H54 (cell line): ENCODE results near the gene INTS14.
"Not testable (repeated sequence)": the region's sequence is repeated elsewhere in the genome, so short reads cannot be mapped to it uniquely, and the experiment has no call there.

Source experiments
- DNase-seq: peaks from one replicate; pipeline ENCODE4 v3.0.0; 2011; ENCODE audit warnings: low spot score, mixed read lengths; ENCODE audit not compliant: insufficient read length
- FAIRE-seq: peaks from 3 replicates; lab custom pipeline; 2011; peaks lifted over from hg19 to GRCh38; lab: Jason Lieb, UNC
- POLR2A ChIP-seq: IDR thresholded peaks from 2 replicates; pipeline ENCODE4 v1.6.1; 2011; ENCODE audit warnings: low read depth, mild to moderate bottlenecking, low read length

Gene INTS14

GRCh38 chr15:65619626-65620290 is 8.8 kb upstream of the INTS14 start:
- FAIRE-seq (no peak), DNase-seq (no peak)
- no peak for TF ChIP-seq POLR2A

GRCh38 chr15:65618560-65619109 is 7.7 kb upstream of the INTS14 start:
- FAIRE-seq, result no peak
- no peak for TF ChIP-seq POLR2A
- DNase-seq, result no peak

GRCh38 chr15:65615887-65616286 is 5.0 kb upstream of the INTS14 start:
- not testable (repeated sequence) for FAIRE-seq

GRCh38 chr15:65612949-65613744 is 2.2 kb upstream of the INTS14 start:
- no peak for TF ChIP-seq POLR2A
- no peak for FAIRE-seq
- no peak for DNase-seq

More at GRCh38 chr15:65615887-65616286, 5.0 kb upstream of the INTS14 start:
- not testable (repeated sequence) for DNase-seq

GRCh38 chr15:65612616-65612946 is 1.6 kb upstream of the INTS14 start:
- TF ChIP-seq POLR2A, result no peak
- DNase-seq, result no peak
- no peak for FAIRE-seq

- DNase-seq (no peak), FAIRE-seq (no peak)
- TF ChIP-seq POLR2A, result no peak
These were observed 1.1 kb upstream of the INTS14 start for GRCh38 chr15:65611888-65612615.

- FAIRE-seq (no peak), DNase-seq (no peak)
- TF ChIP-seq POLR2A, result no peak
These were observed 7.4 kb downstream of the INTS14 start for GRCh38 chr15:65603559-65603958.

- TF ChIP-seq POLR2A, result no peak
- no peak for DNase-seq
- FAIRE-seq, result no peak
These were observed 7.8 kb downstream of the INTS14 start for GRCh38 chr15:65603134-65603533.

GRCh38 chr15:65599677-65600076 is 11.3 kb downstream of the INTS14 start:
- no peak for DNase-seq
- FAIRE-seq, result no peak
- no peak for TF ChIP-seq POLR2A

- FAIRE-seq, result no peak
- TF ChIP-seq POLR2A, result no peak
- no peak for DNase-seq
These were observed 12.5 kb downstream of the INTS14 start for GRCh38 chr15:65598468-65598867.

- FAIRE-seq (no peak), DNase-seq (no peak)
- TF ChIP-seq POLR2A, result no peak
These were observed 15.0 kb downstream of the INTS14 start for GRCh38 chr15:65595960-65596359.

- no peak for TF ChIP-seq POLR2A
These were observed 23.8 kb downstream of the INTS14 start for GRCh38 chr15:65587094-65587493.

GRCh38 chr15:65584241-65584640 is 26.7 kb downstream of the INTS14 start:
- TF ChIP-seq POLR2A, result no peak
- DNase-seq (no peak), FAIRE-seq (no peak)

More at GRCh38 chr15:65587094-65587493, 23.8 kb downstream of the INTS14 start:
- FAIRE-seq (no peak), DNase-seq (no peak)

GRCh38 chr15:65583701-65584100 is 27.2 kb downstream of the INTS14 start:
- DNase-seq (no peak), FAIRE-seq (no peak)
- TF ChIP-seq POLR2A, result no peak

- TF ChIP-seq POLR2A, result no peak
- peak; percentile 30 for DNase-seq
These were observed 30.6 kb downstream of the INTS14 start for GRCh38 chr15:65580287-65580686.

More at GRCh38 chr15:65580287-65580686, 30.6 kb downstream of the INTS14 start:
- FAIRE-seq, result no peak
